ENCODE measurements around the gene PBX4.

GRCh38 chr19:19545707-19546106 is 72.8 kb downstream of the PBX4 start:
- TF ChIP-seq POLR2A (IDR thresholded peaks at IDR 0.05) (no peak), POLR2AphosphoS5 (IDR thresholded peaks at IDR 0.05) (no peak), CTCF (IDR thresholded peaks at IDR 0.05) (no peak)
